ENCODE data around the gene USP40.

The USP40 gene

GRCh38 chr2:233442028-233442310, 124.6 kb downstream of the USP40 start:
- no peak for DNase-seq

GRCh38 chr2:233441161-233442027, 125.2 kb downstream of the USP40 start:
- no peak for DNase-seq

- no peak for DNase-seq
These were observed 125.9 kb downstream of the USP40 start for GRCh38 chr2:233440714-233441113.

GRCh38 chr2:233440314-233440713, 126.3 kb downstream of the USP40 start:
- no peak for DNase-seq

DNA sequence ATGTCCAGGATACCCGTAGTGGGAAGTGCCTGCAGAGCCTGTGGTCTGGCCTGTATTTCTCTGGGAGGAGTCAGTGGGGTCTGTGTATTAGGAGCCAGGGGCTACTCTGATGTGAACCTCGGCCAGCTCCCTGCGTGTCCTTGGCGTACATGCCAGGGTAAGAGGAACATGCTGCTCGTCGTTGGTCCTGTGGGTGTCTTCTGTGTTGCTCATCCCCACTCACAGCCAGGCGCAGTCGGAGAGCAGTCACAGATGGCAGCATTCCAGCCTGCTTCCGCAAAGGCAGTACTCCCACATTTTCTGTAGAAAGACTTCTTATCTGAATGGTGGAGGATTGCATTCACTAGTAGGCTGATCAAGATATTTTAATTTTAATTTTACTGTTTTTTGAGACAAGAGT, 127.4 kb downstream of the USP40 start:
- DNase-seq = no peak

GRCh38 chr2:233438573-233439147, 127.9 kb downstream of the USP40 start:
- no peak for DNase-seq

DNA sequence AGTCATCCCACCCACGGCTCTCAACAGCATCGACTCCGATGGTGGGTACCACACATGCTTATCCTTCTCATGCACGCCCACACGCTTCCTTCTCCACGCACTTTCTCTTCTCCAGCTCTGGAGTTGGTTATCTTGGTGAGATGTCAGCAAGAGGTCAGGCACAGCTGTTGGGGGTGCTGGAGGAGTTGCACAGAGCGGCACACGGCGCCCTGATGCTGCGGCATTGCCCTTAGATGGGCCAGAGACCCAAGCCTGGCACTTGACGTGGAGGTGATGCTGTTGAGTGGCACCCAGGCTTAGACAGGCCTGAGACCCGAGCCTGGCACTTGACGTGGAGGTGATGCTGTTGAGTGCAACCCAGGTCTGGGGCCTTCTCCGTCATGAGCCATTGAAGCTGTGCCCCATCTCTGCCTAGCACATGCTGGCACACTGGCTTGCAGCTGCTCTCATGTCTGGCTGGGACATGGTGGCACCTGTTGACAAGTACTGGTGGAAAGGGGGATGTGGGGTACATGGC, 129.1 kb downstream of the USP40 start:
- DNase-seq = no peak

GRCh38 chr2:233436691-233437438, 129.7 kb downstream of the USP40 start:
- DNase-seq = no peak

DNA sequence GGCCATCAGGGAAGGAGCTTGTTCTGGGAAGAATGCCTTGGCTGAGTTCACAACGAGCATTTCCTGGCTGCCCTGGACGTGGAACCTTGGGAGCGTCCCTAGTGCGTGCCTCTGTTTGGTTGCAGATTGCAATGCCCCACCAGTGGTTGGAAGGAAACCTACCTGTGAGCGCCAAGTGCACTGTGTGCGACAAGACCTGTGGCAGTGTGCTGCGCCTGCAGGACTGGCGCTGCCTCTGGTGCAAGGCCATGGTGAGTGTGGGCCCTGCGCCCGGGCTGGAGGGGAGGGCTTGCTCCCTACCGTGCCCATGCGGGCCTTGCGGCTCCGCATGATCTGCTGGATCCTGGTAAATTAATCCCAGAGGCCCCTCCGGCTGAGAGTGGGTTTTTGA, 130.4 kb downstream of the USP40 start:
- no peak for DNase-seq

GRCh38 chr2:233435436-233436190, 131.0 kb downstream of the USP40 start:
- DNase-seq = no peak

GRCh38 chr2:233434666-233435330, 131.8 kb downstream of the USP40 start:
- DNase-seq = no peak

DNA sequence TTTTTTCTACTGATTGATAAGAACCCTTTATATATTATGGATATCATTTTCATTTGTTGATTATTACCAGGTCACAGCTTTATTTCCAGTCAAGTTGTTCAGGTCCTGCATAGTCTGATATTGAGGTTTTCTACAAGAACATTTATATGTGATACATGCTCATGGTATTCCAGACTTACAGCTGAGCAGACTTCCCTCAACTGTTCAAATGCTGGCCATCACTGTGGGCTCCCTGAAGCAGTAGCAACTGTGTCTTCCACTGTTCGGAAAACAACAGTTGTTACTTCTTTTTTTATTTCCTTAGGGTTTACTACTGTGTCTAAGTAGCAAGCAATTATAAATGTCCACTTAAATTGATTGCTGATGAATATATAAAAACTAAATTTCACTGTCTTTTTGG, 132.8 kb downstream of the USP40 start:
- DNase-seq = no peak

- no peak for DNase-seq
These were observed 133.6 kb downstream of the USP40 start for GRCh38 chr2:233433029-233433428.

- DNase-seq = no peak
These were observed 135.9 kb downstream of the USP40 start for GRCh38 chr2:233430651-233431050.

DNA sequence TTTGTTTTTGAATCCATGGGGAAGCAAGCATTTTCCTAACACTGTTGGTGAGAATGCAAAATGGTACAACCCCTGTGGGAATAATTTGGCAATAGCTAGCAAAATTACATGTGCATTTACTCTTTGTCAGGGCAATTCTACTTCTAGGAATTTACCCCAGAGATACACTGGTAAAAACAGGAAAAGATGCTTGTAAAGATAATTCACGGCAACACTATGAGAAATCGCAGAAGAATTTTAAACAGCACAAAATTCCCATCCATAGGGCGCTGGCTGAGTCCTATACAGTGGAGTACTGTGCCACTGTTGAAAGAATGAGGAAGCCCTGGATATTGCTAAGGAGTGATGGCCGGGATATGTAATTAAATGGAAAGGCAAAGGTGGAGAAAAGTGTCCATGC, 136.5 kb downstream of the USP40 start:
- DNase-seq = no peak

DNA sequence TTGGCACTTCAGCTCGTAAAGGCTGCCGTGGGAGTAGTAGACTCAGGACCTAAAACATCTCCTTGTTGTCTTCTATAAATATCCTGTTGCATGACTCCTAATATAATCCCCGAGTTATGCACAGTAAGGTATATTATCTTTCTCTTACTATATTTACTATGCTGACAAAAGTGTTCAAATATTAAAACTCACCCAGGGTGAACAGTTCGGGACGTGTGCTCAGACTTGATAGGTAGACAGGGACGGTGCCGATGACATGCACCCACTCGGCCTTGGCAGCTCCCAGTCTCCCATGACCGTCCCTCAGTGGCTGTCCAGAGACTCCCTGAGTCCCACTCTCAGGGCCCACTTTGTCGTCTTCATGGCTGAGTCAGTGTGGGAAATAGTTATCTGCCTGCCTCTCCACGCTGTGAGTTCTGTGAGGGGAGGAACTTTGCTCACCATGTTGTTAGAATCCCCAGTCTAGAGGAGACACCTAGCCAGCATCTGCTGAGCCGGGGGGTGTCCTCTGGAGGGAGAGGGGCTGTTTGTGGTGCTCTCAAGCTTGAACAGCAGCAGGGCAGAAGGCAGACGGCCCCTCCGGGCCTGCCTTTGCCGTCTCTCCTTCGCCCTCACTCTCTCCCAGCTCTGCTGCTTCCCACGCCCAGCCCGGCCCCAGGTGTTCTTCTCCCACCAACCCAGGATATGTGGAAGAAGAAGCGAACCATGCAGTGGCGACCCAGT, 137.2 kb downstream of the USP40 start:
- no peak for DNase-seq

DNA sequence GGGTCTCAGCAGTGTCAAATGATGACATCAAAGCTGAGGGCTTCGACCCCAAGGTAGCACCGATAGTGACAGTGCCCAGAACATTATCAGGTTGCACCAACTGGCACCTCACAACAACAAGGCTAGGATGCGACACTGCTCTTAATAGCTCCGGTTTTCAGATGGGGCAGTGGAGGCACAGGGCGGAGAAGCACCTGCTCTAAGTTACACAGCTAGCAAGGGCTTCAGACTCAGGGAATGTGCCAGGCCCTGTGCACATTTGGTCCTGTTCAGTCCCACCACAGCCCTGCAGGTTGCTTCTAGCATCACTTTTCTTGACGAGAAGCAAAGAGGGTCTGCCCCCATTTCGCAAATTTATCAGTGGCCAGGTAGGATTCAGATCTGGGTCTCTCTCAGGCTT, 138.1 kb downstream of the USP40 start:
- no peak for DNase-seq

DNA sequence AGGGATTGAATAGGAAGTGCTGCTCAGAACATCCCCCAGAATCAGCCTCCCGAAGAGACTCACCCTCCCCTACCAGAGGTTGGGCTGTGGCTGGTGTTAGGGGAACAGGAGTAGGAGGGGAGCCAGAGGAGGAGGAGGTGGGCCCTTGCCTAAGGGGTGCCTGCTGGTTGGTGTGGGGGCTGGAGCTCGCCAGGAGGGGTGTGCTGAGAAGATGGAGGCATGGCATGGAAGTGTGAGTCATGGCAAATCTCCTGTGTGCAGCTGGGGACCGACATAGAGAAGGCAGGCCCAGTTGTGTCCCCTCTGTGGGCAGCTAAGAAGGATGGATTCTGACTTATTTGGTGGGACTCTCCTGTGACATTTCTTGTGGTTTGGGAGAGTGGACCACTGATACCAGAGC, 138.6 kb downstream of the USP40 start:
- no peak for DNase-seq

DNA sequence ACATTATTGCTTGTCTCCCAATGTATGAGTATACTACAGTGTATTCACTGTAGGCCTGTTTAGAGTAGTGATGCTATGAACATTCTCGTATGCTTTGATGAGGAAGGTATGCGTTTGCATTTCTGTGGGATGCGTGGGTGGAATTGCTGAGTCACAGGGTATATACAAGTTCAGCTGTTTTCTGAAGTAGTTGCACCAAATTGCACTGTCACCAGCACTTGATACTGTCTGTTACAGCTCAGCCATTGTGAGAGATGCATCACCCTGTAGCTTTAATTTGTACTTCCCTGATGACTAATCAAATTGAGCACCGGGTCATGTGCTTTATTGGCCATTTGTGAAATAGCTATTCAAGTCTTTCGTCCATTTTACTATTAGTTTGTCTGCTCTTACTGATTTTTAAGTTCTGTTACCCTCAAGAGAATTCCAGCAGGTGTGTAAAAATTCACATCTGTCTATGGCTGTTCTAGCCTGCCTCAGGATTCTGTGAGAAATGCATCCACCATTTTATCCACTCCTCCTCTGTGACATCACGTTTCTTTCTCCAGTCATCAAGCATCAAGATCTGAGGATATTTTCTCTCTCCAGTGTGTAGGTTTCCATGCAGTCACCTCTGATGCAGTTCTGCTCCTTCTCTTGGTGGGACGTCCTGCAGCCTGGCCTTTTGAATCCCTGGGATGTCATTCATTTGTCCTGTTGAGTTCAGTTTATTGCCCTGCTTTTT, 139.8 kb downstream of the USP40 start:
- DNase-seq = no peak

Data from KG1 (cell line).